Nephron (organoid): ENCODE measurements around the gene SMIM43.
A peak's percentile ranks its signal among the peaks of the same experiment; 100 is the strongest.

Source experiments
- H3K27ac Mint-ChIP-seq, 3 experiments: 2 replicates each; pipeline ENCODE4 v1.8.0; 2020; ENCODE audit warnings: mixed read lengths in 3 of 3, mild to moderate bottlenecking in 2 of 3, moderate library complexity in 1 of 3
- H3K27me3 Mint-ChIP-seq: 2 replicates; pipeline ENCODE4 v1.8.0; 2021; ENCODE audit warnings: low read depth, mild to moderate bottlenecking, moderate library complexity, mixed read lengths
- H3K36me3 Mint-ChIP-seq: 2 replicates; pipeline ENCODE4 v1.8.0; 2020; ENCODE audit warnings: low read depth, mixed read lengths
- H3K4me1 Mint-ChIP-seq: 2 replicates; pipeline ENCODE4 v1.8.0; 2020; ENCODE audit warnings: mixed read lengths
- H3K4me3 Mint-ChIP-seq, 3 experiments: 2 replicates each; pipeline ENCODE4 v1.8.0; 2020; ENCODE audit warnings: mild to moderate bottlenecking in 3 of 3, mixed read lengths in 3 of 3, moderate library complexity in 2 of 3
- H3K9me3 Mint-ChIP-seq: 2 replicates; pipeline ENCODE4 v1.8.0; 2020; ENCODE audit warnings: mixed read lengths
- TF ChIP-seq, protein P1 (sequence below), 3 experiments: fragments of 200-600 bp; sonication (generic); IDR thresholded peaks; one replicate each; pipeline ENCODE4 v1.5.0; 2021; ENCODE audit warnings: antibody characterized with exemption in 3 of 3; ENCODE audit not compliant: unreplicated experiment in 3 of 3

SMIM43 gene

DNA sequence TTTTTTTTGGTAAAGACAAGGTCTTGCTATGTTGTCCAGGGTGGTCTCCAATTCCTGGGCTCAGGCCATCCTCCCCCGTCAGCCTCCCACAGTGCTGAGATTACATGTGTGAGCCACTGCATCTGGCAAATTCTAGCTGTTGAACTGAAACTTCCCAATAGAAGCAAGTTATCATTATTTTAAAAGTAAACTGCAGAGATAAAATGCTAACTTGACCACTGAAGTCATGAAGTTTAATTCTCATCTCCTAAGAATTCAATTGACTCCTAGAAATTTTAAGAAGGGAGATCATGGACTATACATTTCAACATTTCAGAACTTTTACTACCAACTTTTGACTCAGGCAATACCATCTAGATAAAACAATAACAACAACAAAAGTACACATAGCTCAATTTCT, 24.5 kb upstream of the SMIM43 start:
- peak overlapping the region; percentile 44 to 94 (median 93) for H3K27ac Mint-ChIP-seq
- H3K4me1 Mint-ChIP-seq: peaks cover 42% of the 10 kb centered on the region
- no peaks in the 10 kb centered on the region for H3K9me3 Mint-ChIP-seq
- no peak overlapping the region for H3K4me3 Mint-ChIP-seq
- TF ChIP-seq, protein P1, sequence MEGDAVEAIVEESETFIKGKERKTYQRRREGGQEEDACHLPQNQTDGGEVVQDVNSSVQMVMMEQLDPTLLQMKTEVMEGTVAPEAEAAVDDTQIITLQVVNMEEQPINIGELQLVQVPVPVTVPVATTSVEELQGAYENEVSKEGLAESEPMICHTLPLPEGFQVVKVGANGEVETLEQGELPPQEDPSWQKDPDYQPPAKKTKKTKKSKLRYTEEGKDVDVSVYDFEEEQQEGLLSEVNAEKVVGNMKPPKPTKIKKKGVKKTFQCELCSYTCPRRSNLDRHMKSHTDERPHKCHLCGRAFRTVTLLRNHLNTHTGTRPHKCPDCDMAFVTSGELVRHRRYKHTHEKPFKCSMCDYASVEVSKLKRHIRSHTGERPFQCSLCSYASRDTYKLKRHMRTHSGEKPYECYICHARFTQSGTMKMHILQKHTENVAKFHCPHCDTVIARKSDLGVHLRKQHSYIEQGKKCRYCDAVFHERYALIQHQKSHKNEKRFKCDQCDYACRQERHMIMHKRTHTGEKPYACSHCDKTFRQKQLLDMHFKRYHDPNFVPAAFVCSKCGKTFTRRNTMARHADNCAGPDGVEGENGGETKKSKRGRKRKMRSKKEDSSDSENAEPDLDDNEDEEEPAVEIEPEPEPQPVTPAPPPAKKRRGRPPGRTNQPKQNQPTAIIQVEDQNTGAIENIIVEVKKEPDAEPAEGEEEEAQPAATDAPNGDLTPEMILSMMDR (IDR thresholded peaks at IDR 0.05; ENCODE audit: unreplicated experiment in 3 of 3): no peak
- no peaks in the 10 kb centered on the region for H3K36me3 Mint-ChIP-seq
- H3K27me3 Mint-ChIP-seq: no peaks in the 10 kb centered on the region

DNA sequence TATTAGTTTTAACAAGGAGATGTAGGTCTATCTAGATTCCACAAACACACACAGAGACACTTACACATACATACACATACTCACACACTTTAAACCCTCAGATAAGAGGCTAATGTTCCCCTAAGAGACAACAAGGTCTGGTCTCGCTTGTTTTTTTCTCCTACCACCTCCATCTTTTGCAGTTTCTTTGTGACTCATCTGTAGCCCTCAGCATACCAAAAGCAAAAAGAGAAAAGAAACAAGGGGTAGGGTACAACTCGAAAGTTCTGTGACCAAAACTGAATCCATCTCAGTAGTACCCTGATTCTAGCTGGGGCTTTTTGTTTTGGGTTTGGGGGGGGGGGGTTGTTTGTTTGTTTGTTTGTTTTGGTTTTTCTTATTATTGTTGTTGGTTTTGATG, 23.9 kb upstream of the SMIM43 start:
- Mint-ChIP-seq H3K4me3 (no peak overlapping the region), H3K4me1 (peaks cover 37% of the 10 kb centered on the region), H3K27me3 (no peaks in the 10 kb centered on the region), H3K27ac (peak overlapping the region in 2 of 3 experiments; percentile 93 to 94), H3K9me3 (no peaks in the 10 kb centered on the region), H3K36me3 (no peaks in the 10 kb centered on the region)
- TF ChIP-seq, protein P1 (IDR thresholded peaks at IDR 0.05; ENCODE audit: unreplicated experiment in 3 of 3): no peak

DNA sequence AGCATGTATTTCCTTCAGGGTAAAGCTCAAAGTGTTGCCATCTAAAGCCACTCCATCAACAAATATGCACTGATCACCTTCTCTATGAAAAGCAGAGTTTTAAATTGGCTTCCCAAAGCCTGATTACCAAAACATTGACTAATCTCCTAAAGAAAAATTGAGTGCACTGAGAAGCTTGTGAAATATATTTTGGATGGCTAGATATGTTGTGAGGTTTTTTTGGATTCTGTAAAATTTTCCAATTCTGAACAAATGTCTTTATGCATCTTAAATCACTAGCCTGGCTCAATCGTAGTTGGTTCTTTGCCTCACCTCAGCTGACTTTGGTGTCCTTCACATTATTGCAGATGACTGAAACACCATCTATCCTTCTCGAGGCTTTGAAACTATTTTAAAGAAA, 21.3 kb upstream of the SMIM43 start:
- TF ChIP-seq, protein P1 (IDR thresholded peaks at IDR 0.05; ENCODE audit: unreplicated experiment in 3 of 3): no peak
- Mint-ChIP-seq H3K4me1 (peaks cover 41% of the 10 kb centered on the region), H3K9me3 (no peaks in the 10 kb centered on the region), H3K27me3 (peaks cover 7% of the 10 kb centered on the region), H3K4me3 (no peak overlapping the region), H3K27ac (no peak overlapping the region), H3K36me3 (no peaks in the 10 kb centered on the region)

DNA sequence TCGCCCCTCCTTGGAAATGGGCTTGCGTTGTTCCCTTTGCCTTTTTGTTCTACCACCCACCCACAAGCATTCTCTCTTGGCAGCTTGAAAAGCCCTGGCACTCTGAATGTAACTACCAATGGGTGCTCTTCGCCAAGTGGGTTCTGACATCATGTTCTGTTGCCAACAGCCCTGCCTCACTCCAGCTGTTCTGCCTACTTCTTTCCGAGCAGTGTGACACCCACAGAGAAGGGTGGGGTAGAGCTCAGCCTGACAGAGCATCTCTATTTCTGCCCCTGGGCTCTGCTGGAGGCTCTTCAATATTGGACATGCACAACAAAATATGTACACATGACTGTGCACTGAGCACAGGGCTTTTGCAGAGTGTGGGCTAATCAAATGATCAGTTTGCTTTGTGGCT, 20.5 kb upstream of the SMIM43 start:
- H3K27ac Mint-ChIP-seq: peak overlapping the region in 1 of 3 experiments; percentile 24
- TF ChIP-seq, protein P1 (IDR thresholded peaks at IDR 0.05; ENCODE audit: unreplicated experiment in 3 of 3): no peak

DNA sequence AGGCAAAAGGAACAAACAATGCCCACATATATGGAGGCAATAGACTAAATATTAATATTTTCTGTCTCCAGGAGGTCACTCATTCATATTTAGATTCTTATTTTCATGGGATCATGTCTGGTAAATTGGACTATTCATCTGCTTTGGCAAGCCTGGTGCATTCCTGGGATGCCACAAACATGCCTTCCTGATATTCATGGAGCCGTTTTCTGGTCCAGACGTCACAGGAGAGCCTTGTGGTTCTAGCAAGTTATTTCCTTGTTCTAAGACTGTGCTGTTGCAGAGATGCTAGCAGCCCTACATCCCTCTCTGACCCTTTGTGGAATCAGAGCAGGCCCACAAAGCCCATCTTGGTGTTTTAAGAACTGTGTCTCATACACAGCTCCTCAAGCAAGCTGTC, 20.0 kb upstream of the SMIM43 start:
- H3K36me3 Mint-ChIP-seq: no peaks in the 10 kb centered on the region
- peaks cover 7% of the 10 kb centered on the region for H3K27me3 Mint-ChIP-seq
- peak overlapping the region in 1 of 3 experiments; percentile 24 for H3K27ac Mint-ChIP-seq
- no peaks in the 10 kb centered on the region for H3K9me3 Mint-ChIP-seq
- peaks cover 33% of the 10 kb centered on the region for H3K4me1 Mint-ChIP-seq
- TF ChIP-seq, protein P1 (IDR thresholded peaks at IDR 0.05; ENCODE audit: unreplicated experiment in 3 of 3): no peak
- H3K4me3 Mint-ChIP-seq: no peak overlapping the region

More for the DNA sequence above, 20.5 kb upstream of the SMIM43 start:
- H3K4me3 Mint-ChIP-seq: no peak overlapping the region
- peaks cover 7% of the 10 kb centered on the region for H3K27me3 Mint-ChIP-seq
- peaks cover 38% of the 10 kb centered on the region for H3K4me1 Mint-ChIP-seq
- H3K36me3 Mint-ChIP-seq: no peaks in the 10 kb centered on the region
- H3K9me3 Mint-ChIP-seq: no peaks in the 10 kb centered on the region

DNA sequence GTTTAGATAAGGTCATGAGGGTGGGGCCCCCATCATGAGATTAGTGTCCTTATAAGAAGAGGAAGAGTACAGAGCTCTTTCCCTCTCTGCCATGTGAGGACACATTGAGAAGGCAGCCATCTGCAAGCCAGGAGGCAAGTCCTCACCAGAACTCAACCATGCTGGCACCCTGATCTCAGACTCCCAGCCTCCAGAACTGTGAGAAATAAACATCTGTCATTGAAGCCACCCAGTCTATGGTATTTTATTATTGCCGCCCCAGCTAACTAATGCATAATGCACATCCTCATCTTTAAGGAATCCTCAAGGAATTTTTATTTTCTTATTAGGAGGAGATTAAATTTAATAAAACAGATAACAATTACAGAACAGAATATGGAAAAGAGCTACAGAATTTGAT, 19.4 kb upstream of the SMIM43 start:
- Mint-ChIP-seq H3K27me3 (peaks cover 7% of the 10 kb centered on the region), H3K36me3 (no peaks in the 10 kb centered on the region), H3K27ac (no peak overlapping the region), H3K4me3 (no peak overlapping the region), H3K9me3 (no peaks in the 10 kb centered on the region), H3K4me1 (peaks cover 28% of the 10 kb centered on the region)
- TF ChIP-seq, protein P1 (IDR thresholded peaks at IDR 0.05; ENCODE audit: unreplicated experiment in 3 of 3): no peak
